HepG2 (cell line): ENCODE measurements around the gene CCDC154. TPM values are rescaled to one million over a fixed set of nuclear protein-coding genes. Genes with fewer than 3 reads are reported as not detected.

Experiments used
- ATAC-seq: fragments of 200-7000 bp; cut with Tn5 transposase; 3 replicates; pipeline ENCODE4 v1.9.1; 2020; ENCODE audit warnings: mild to moderate bottlenecking, moderate library complexity
- BruUV-seq: library from RNA; stranded (reverse); fragments of 400-500 nt; replicated peaks from 2 replicates; lab custom pipeline; 2021; lab: Mats Ljungman, UMichigan
- CTCF ChIA-PET: fragments of 300-600 bp; formaldehyde crosslinking; extraction: SDS; loops from one replicate; lab custom pipeline; 2021; ENCODE audit warnings: low total read pairs, inconsistent platforms, low intra/inter-chr PET ratio; lab: Yijun Ruan, JAX
- POLR2A ChIA-PET: fragments of 350-600 bp; sonication (Branson Sonifier 250); formaldehyde crosslinking; loops from one replicate; lab custom pipeline; 2020; ENCODE audit warnings: antibody characterized with exemption, inconsistent platforms; lab: Yijun Ruan, JAX
- DNase-seq: peaks from one replicate; pipeline ENCODE4 v3.0.0-alpha.2; 2015; ENCODE audit warnings: low spot score
- FAIRE-seq: peaks from 3 replicates; lab custom pipeline; 2011; peaks lifted over from hg19 to GRCh38; lab: Jason Lieb, UNC
- H2AFZ ChIP-seq: one replicate; pipeline ENCODE4 v1.6.1; 2011; ENCODE audit warnings: low read length, inconsistent platforms
- H3K27ac ChIP-seq: fragments of 300-600 bp; 3 replicates; pipeline ENCODE4 v1.8.0; 2011; ENCODE audit warnings: mixed run types, mild to moderate bottlenecking, mixed read lengths, low read length, inconsistent platforms; ENCODE audit not compliant: insufficient read depth; ENCODE audit errors: extremely low read length
- H3K27me3 ChIP-seq, 2 experiments: fragments of 200-600 bp in 1 of 2; 2 replicates in 1 of 2; 3 replicates in 1 of 2; pipeline versions ENCODE4 v1.6.0 to v1.8.0; 2011; ENCODE audit warnings: low read length in 2 of 2, mild to moderate bottlenecking in 2 of 2, moderate library complexity in 2 of 2, inconsistent platforms in 1 of 2; ENCODE audit not compliant: insufficient read depth in 2 of 2, control insufficient read depth in 1 of 2
- H3K36me3 ChIP-seq, 2 experiments: fragments of 200-600 bp in 1 of 2; replicated peaks in 1 of 2; 2 replicates in 1 of 2; 3 replicates in 1 of 2; pipeline versions ENCODE4 v1.5.1 to v1.8.0; 2011; ENCODE audit warnings: low read length in 2 of 2, inconsistent platforms in 1 of 2; ENCODE audit not compliant: insufficient read depth in 2 of 2, control insufficient read depth in 1 of 2
- H3K4me1 ChIP-seq: 2 replicates; pipeline ENCODE4 v1.5.1; 2012; ENCODE audit warnings: low read length, inconsistent platforms; ENCODE audit not compliant: insufficient read depth
- H3K4me2 ChIP-seq: 2 replicates; pipeline ENCODE4 v1.6.0; 2011; ENCODE audit warnings: low read depth, low read length, inconsistent platforms
- H3K4me3 ChIP-seq, 3 experiments: fragments of 200-600 bp in 1 of 3; sonication (generic), shearing (Covaris generic) in 1 of 3; replicated peaks in 1 of 3; 2 replicates each; pipeline ENCODE4 v1.5.1; 2011 to 2016; ENCODE audit warnings: low read length in 3 of 3, inconsistent platforms in 2 of 3, low read depth in 2 of 3, mild to moderate bottlenecking in 2 of 3, control low read depth in 1 of 3, mixed read lengths in 1 of 3; ENCODE audit not compliant: insufficient read depth in 1 of 3
- H3K79me2 ChIP-seq: one replicate; pipeline ENCODE4 v1.6.1; 2011; ENCODE audit warnings: low read length, inconsistent platforms; ENCODE audit not compliant: insufficient read depth
- H3K9ac ChIP-seq: 2 replicates; pipeline ENCODE4 v1.6.0; 2011; ENCODE audit warnings: mild to moderate bottlenecking, low read depth, low read length, inconsistent platforms; ENCODE audit not compliant: insufficient read depth
- H3K9me3 ChIP-seq: 2 replicates; pipeline ENCODE4 v1.5.1; 2012; ENCODE audit warnings: mild to moderate bottlenecking, low read length
- H4K20me1 ChIP-seq: 2 replicates; pipeline ENCODE4 v1.6.0; 2011; ENCODE audit warnings: inconsistent platforms, mild to moderate bottlenecking, low read length, moderate library complexity; ENCODE audit not compliant: insufficient read depth
- ADNP ChIP-seq: sonication (generic); formaldehyde crosslinking; IDR thresholded peaks from 2 replicates; pipeline ENCODE4 v1.4.0; 2020; ENCODE audit warnings: missing genetic modification reagents
- SMAD9 ChIP-seq: sonication (generic); formaldehyde crosslinking; IDR thresholded peaks from 2 replicates; pipeline ENCODE4 v1.5.1; 2020; ENCODE audit warnings: mild to moderate bottlenecking, missing genetic modification reagents
- TFE3 ChIP-seq: IDR thresholded peaks from 2 replicates; pipeline ENCODE4 v1.6.1; 2016
- ZNF503 ChIP-seq: sonication (generic); formaldehyde crosslinking; IDR thresholded peaks from 2 replicates; pipeline ENCODE4 v1.4.0; 2020; ENCODE audit warnings: missing genetic modification reagents
- WGBS: methylation state at CpG from one replicate; pipeline ENCODE4 v1.1.6; 2017; ENCODE audit warnings: low lambda C conversion rate; 5-methylcytosine and 5-hydroxymethylcytosine counted together
- in situ Hi-C: cut with HindIII; loops from 2 replicates; pipeline ENCODE4 v1.10.0; 2017; ENCODE audit warnings: low pct_unique_long_range_greater_than_20kb; ENCODE audit not compliant: extremely low pct_ligation_motif_present
- intact Hi-C: fragments of 100-400 bp; cut with micrococcal nuclease; formaldehyde crosslinking; loops from one replicate; pipeline ENCODE4 v1.10.0; 2022; ENCODE audit not compliant: unreplicated experiment
- polyA plus RNA-seq, 8 experiments: library from polyadenylated mRNA; depleted of rRNA in 3 of 8; stranded (reverse) in 7 of 8; unstranded in 1 of 8; fragments of >200 nt; fragmentation: Illumina TruSeq in 4 of 8; extraction: Trizol in 4 of 8; gene quantifications; 2 replicates each; pipeline versions ENCODE4 v1.2.1 to v1.2.3, GENCODE V29; 2011 to 2016; ENCODE audit warnings: low read depth in 4 of 8, missing spikeins in 1 of 8, mixed read lengths in 1 of 8; ENCODE audit not compliant: insufficient read depth in 1 of 8
- total RNA-seq, 5 experiments: library from RNA; depleted of rRNA; stranded (reverse); fragments of >200 nt; fragmentation: Illumina TruSeq; extraction: Trizol; gene quantifications; 2 replicates each; pipeline ENCODE4 v1.2.3, GENCODE V29; 2016; ENCODE audit warnings: low read depth in 1 of 5
- TF ChIP-seq, protein P1 (sequence below): fragments of 450-650 bp; IDR thresholded peaks from 2 replicates; pipeline ENCODE4 v1.6.1; 2017; ENCODE audit warnings: mild to moderate bottlenecking
- TF ChIP-seq, protein P2 (sequence below): sonication (generic); formaldehyde crosslinking; IDR thresholded peaks from 2 replicates; pipeline ENCODE4 v1.4.0; 2020; ENCODE audit warnings: missing genetic modification reagents, mild to moderate bottlenecking, borderline replicate concordance
- TF ChIP-seq, protein P3 (sequence below): sonication (generic); formaldehyde crosslinking; IDR thresholded peaks from 2 replicates; pipeline ENCODE4 v1.4.0; 2020; ENCODE audit warnings: missing genetic modification reagents, borderline replicate concordance

The CCDC154 gene
- total and polyA plus RNA-seq, 2 of the 13 experiments (the other 11 are each of a cell fraction or from before 2014, with no cell fraction given) = 0.92 to 1.5 TPM

GRCh38 chr16:1413684-1414531 is 30.4 kb downstream of the CCDC154 start:
- in situ Hi-C loops (no loop called here), intact Hi-C loops (loop anchor here (2.0 kb wide), 1 partner anchor 77 kb away; no protein-coding TSS in a partner anchor)
- CTCF ChIA-PET = interaction anchor here (1.5 kb wide), 1 partner anchor 75 kb away, joined by 4 read pairs; no protein-coding TSS in a partner anchor
- Histone ChIP-seq H3K27ac (peak overlapping the region; percentile 63), H3K4me3 (peak overlapping the region; percentile 79 to 98 (median 96)), H2AFZ (no peak overlapping the region), H3K36me3 (no peaks in the 10 kb centered on the region; a peak in 2 of 5 replicates), H3K9ac (peak overlapping the region; percentile 82), H3K9me3 (no peaks in the 10 kb centered on the region), H3K79me2 (peaks cover under 1% of the 10 kb centered on the region), H3K27me3 (no peaks in the 10 kb centered on the region), H3K4me1 (peaks cover 29% of the 10 kb centered on the region), H3K4me2 (peak overlapping the region; percentile 73), H4K20me1 (no peaks in the 10 kb centered on the region)
- no peak for FAIRE-seq
- POLR2A ChIA-PET = no interaction called here
- DNase-seq = no peak
- TSS peak; percentile 33 for BruUV-seq
- WGBS = 11% methylated on average over 12 of the region's 85 CpGs
- ATAC-seq = peak; percentile 59
- TF ChIP-seq, protein P1, sequence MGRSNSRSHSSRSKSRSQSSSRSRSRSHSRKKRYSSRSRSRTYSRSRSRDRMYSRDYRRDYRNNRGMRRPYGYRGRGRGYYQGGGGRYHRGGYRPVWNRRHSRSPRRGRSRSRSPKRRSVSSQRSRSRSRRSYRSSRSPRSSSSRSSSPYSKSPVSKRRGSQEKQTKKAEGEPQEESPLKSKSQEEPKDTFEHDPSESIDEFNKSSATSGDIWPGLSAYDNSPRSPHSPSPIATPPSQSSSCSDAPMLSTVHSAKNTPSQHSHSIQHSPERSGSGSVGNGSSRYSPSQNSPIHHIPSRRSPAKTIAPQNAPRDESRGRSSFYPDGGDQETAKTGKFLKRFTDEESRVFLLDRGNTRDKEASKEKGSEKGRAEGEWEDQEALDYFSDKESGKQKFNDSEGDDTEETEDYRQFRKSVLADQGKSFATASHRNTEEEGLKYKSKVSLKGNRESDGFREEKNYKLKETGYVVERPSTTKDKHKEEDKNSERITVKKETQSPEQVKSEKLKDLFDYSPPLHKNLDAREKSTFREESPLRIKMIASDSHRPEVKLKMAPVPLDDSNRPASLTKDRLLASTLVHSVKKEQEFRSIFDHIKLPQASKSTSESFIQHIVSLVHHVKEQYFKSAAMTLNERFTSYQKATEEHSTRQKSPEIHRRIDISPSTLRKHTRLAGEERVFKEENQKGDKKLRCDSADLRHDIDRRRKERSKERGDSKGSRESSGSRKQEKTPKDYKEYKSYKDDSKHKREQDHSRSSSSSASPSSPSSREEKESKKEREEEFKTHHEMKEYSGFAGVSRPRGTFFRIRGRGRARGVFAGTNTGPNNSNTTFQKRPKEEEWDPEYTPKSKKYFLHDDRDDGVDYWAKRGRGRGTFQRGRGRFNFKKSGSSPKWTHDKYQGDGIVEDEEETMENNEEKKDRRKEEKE = no peak
- TF ChIP-seq, protein P2, sequence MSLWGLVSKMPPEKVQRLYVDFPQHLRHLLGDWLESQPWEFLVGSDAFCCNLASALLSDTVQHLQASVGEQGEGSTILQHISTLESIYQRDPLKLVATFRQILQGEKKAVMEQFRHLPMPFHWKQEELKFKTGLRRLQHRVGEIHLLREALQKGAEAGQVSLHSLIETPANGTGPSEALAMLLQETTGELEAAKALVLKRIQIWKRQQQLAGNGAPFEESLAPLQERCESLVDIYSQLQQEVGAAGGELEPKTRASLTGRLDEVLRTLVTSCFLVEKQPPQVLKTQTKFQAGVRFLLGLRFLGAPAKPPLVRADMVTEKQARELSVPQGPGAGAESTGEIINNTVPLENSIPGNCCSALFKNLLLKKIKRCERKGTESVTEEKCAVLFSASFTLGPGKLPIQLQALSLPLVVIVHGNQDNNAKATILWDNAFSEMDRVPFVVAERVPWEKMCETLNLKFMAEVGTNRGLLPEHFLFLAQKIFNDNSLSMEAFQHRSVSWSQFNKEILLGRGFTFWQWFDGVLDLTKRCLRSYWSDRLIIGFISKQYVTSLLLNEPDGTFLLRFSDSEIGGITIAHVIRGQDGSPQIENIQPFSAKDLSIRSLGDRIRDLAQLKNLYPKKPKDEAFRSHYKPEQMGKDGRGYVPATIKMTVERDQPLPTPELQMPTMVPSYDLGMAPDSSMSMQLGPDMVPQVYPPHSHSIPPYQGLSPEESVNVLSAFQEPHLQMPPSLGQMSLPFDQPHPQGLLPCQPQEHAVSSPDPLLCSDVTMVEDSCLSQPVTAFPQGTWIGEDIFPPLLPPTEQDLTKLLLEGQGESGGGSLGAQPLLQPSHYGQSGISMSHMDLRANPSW (CRISPR knock-in tag) = no peak
- TF ChIP-seq TFE3 (no peak), ADNP (0 out of 2 replicates have a peak, but pooled peaks have one; percentile 45), SMAD9 (no peak), ZNF503 (CRISPR knock-in tag) (no peak)
- TF ChIP-seq, protein P3, sequence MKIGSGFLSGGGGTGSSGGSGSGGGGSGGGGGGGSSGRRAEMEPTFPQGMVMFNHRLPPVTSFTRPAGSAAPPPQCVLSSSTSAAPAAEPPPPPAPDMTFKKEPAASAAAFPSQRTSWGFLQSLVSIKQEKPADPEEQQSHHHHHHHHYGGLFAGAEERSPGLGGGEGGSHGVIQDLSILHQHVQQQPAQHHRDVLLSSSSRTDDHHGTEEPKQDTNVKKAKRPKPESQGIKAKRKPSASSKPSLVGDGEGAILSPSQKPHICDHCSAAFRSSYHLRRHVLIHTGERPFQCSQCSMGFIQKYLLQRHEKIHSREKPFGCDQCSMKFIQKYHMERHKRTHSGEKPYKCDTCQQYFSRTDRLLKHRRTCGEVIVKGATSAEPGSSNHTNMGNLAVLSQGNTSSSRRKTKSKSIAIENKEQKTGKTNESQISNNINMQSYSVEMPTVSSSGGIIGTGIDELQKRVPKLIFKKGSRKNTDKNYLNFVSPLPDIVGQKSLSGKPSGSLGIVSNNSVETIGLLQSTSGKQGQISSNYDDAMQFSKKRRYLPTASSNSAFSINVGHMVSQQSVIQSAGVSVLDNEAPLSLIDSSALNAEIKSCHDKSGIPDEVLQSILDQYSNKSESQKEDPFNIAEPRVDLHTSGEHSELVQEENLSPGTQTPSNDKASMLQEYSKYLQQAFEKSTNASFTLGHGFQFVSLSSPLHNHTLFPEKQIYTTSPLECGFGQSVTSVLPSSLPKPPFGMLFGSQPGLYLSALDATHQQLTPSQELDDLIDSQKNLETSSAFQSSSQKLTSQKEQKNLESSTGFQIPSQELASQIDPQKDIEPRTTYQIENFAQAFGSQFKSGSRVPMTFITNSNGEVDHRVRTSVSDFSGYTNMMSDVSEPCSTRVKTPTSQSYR (CRISPR knock-in tag) = no peak
